ENCODE measurements around the gene MRPL14.

GRCh38 chr6:44094403-44095242 lies 32.6 kb downstream of the MRPL14 start:
- TF ChIP-seq CTCF (IDR thresholded peaks at IDR 0.05): no peak
- no peak for TF ChIP-seq ZFX (IDR thresholded peaks at IDR 0.05; ENCODE audit: borderline replicate concordance)
